Activated CD4-positive, alpha-beta T cell treated with anti-CD3 and anti-CD28 coated beads for 36 hours (primary cell): Measurements from ENCODE around the gene ANKRD44. TPM values are rescaled to one million over a fixed set of nuclear protein-coding genes. Genes with fewer than 3 reads are reported as not detected.

Source experiments
- ATAC-seq: fragments of 200-7000 bp; cut with Tn5 transposase; one replicate; pipeline ENCODE4 v1.10.0; 2021; ENCODE audit warnings: mild to moderate bottlenecking, moderate library complexity
- CTCF ChIA-PET: fragments of 350-600 bp; sonication (Branson Sonifier 250); formaldehyde crosslinking; loops from one replicate; lab custom pipeline; 2021; ENCODE audit warnings: antibody characterized with exemption; lab: Charles Lee
- POLR2A ChIA-PET: fragments of 350-600 bp; sonication (Branson Sonifier 250); formaldehyde crosslinking; loops from one replicate; lab custom pipeline; 2021; ENCODE audit warnings: antibody characterized with exemption, inconsistent platforms; lab: Charles Lee
- DNase-seq: peaks from one replicate; pipeline ENCODE4 v3.0.0-alpha.2; 2020
- H3K27ac Mint-ChIP-seq: one replicate; pipeline ENCODE4 v1.8.0; 2021; ENCODE audit warnings: mixed read lengths
- H3K27me3 Mint-ChIP-seq: one replicate; pipeline ENCODE4 v1.8.0; 2021; ENCODE audit warnings: mixed read lengths
- H3K36me3 Mint-ChIP-seq: one replicate; pipeline ENCODE4 v1.8.0; 2021; ENCODE audit warnings: low read depth, mixed read lengths
- H3K4me1 Mint-ChIP-seq: one replicate; pipeline ENCODE4 v1.8.0; 2021; ENCODE audit warnings: mixed read lengths
- H3K4me3 Mint-ChIP-seq: one replicate; pipeline ENCODE4 v1.8.0; 2021; ENCODE audit warnings: mild to moderate bottlenecking, moderate library complexity, mixed read lengths
- H3K9me3 Mint-ChIP-seq: one replicate; pipeline ENCODE4 v1.8.0; 2021; ENCODE audit warnings: low read depth, mixed read lengths
- intact Hi-C, 2 experiments: fragments of 100-400 bp; cut with DNase I in 1 of 2; cut with micrococcal nuclease in 1 of 2; formaldehyde crosslinking; loops; one replicate each; pipeline versions ENCODE4 v1.14.2 to v1.15.1; 2022 to 2024; cut with DNase I, micrococcal nuclease
- total RNA-seq, 2 experiments: library from RNA; stranded (reverse); gene quantifications; one replicate each; pipeline ENCODE4 v1.2.3, GENCODE V29; 2021

The ANKRD44 gene
- total RNA-seq, 2 experiments from 2014 or later: 122 to 181 TPM

- DNase-seq (no peak), ATAC-seq (peak; percentile 47)
- intact Hi-C loops: no loop called here
- H3K4me1 Mint-ChIP-seq: peaks cover 78% of the 10 kb centered on the region
- peak overlapping the region; percentile 90 for H3K27ac Mint-ChIP-seq
- CTCF ChIA-PET: interaction anchor here (0.7 to 2.8 kb wide), 8 partner anchors 8 to 188 kb away, joined by 3 to 11 read pairs (median 6); no protein-coding TSS in a partner anchor
- POLR2A ChIA-PET: interaction anchor here (0.9 kb wide), 1 partner anchor 25 kb away, joined by 5 read pairs; no protein-coding TSS in a partner anchor
- H3K27me3 Mint-ChIP-seq: no peaks in the 10 kb centered on the region
- H3K4me3 Mint-ChIP-seq: peak overlapping the region; percentile 44
- H3K9me3 Mint-ChIP-seq: peaks cover 2% of the 10 kb centered on the region
- H3K36me3 Mint-ChIP-seq: peaks cover 38% of the 10 kb centered on the region
Observed at GRCh38 chr2:197278799-197279763, 31.5 kb downstream of the ANKRD44 start.

- no peaks in the 10 kb centered on the region for H3K27me3 Mint-ChIP-seq
- ATAC-seq: no peak
- no peak overlapping the region for H3K4me3 Mint-ChIP-seq
- CTCF ChIA-PET: interaction anchor here (0.5 to 2.8 kb wide), 7 partner anchors 11 to 98 kb away, joined by 3 to 11 read pairs (median 4); no protein-coding TSS in a partner anchor
- peaks cover 35% of the 10 kb centered on the region for H3K36me3 Mint-ChIP-seq
- peaks cover 84% of the 10 kb centered on the region for H3K4me1 Mint-ChIP-seq
- DNase-seq: no peak
- peak overlapping the region; percentile 56 for H3K27ac Mint-ChIP-seq
- POLR2A ChIA-PET: interaction anchor here (0.8 to 1.1 kb wide), 2 partner anchors 9 to 15 kb away, joined by 3 read pairs; no protein-coding TSS in a partner anchor
- intact Hi-C loops: no loop called here
- peaks cover 2% of the 10 kb centered on the region for H3K9me3 Mint-ChIP-seq
Observed at GRCh38 chr2:197277794-197278193, 32.8 kb downstream of the ANKRD44 start.

GRCh38 chr2:197276156-197276555 lies 34.4 kb downstream of the ANKRD44 start:
- H3K9me3 Mint-ChIP-seq: peaks cover 2% of the 10 kb centered on the region
- DNase-seq (no peak), ATAC-seq (no peak)
- intact Hi-C loops: no loop called here
- H3K36me3 Mint-ChIP-seq: peaks cover 29% of the 10 kb centered on the region
- H3K27me3 Mint-ChIP-seq: no peaks in the 10 kb centered on the region
- H3K4me3 Mint-ChIP-seq: no peak overlapping the region
- peaks cover 76% of the 10 kb centered on the region for H3K4me1 Mint-ChIP-seq
- no peak overlapping the region for H3K27ac Mint-ChIP-seq
- ChIA-PET POLR2A (no interaction called here), CTCF (interaction anchor here (0.7 to 2.8 kb wide), 4 partner anchors 11 to 21 kb away, joined by 3 to 11 read pairs (median 4); no protein-coding TSS in a partner anchor)

- ChIA-PET CTCF (no interaction called here), POLR2A (no interaction called here)
- no peak for ATAC-seq
- peak overlapping the region; percentile 75 for H3K27ac Mint-ChIP-seq
- DNase-seq: no peak
- intact Hi-C loops: no loop called here
- peaks cover 25% of the 10 kb centered on the region for H3K36me3 Mint-ChIP-seq
- H3K9me3 Mint-ChIP-seq: peaks cover 2% of the 10 kb centered on the region
- no peak overlapping the region for H3K4me3 Mint-ChIP-seq
- H3K4me1 Mint-ChIP-seq: peaks cover 75% of the 10 kb centered on the region
- H3K27me3 Mint-ChIP-seq: no peaks in the 10 kb centered on the region
Observed at GRCh38 chr2:197274937-197275336, 35.6 kb downstream of the ANKRD44 start.

GRCh38 chr2:197274349-197274748 lies 36.2 kb downstream of the ANKRD44 start:
- Mint-ChIP-seq H3K36me3 (peaks cover 20% of the 10 kb centered on the region), H3K4me3 (no peak overlapping the region), H3K27me3 (no peaks in the 10 kb centered on the region), H3K27ac (peak overlapping the region; percentile 75), H3K9me3 (peaks cover 2% of the 10 kb centered on the region), H3K4me1 (peaks cover 75% of the 10 kb centered on the region)
- no peak for ATAC-seq
- intact Hi-C loops: no loop called here
- ChIA-PET CTCF (interaction anchor here (1.6 kb wide), 1 partner anchor 12 kb away, joined by 3 read pairs; no protein-coding TSS in a partner anchor), POLR2A (no interaction called here)
- DNase-seq: no peak

GRCh38 chr2:197273485-197273884 lies 37.1 kb downstream of the ANKRD44 start:
- Mint-ChIP-seq H3K36me3 (peaks cover 23% of the 10 kb centered on the region), H3K4me1 (peaks cover 75% of the 10 kb centered on the region), H3K27me3 (no peaks in the 10 kb centered on the region), H3K27ac (peak overlapping the region; percentile 80), H3K9me3 (peaks cover 2% of the 10 kb centered on the region), H3K4me3 (no peak overlapping the region)
- ATAC-seq (no peak), DNase-seq (no peak)
- ChIA-PET POLR2A (interaction anchor here (0.6 to 0.7 kb wide), 2 partner anchors 114 to 139 kb away, joined by 4 to 6 read pairs; no protein-coding TSS in a partner anchor), CTCF (interaction anchor here (0.7 to 1.6 kb wide), 7 partner anchors 12 to 68 kb away, joined by 3 read pairs; no protein-coding TSS in a partner anchor)
- intact Hi-C loops: no loop called here

GRCh38 chr2:197270601-197271000 lies 40.0 kb downstream of the ANKRD44 start:
- no peak for DNase-seq
- CTCF ChIA-PET: interaction anchor here (0.5 to 2.1 kb wide), 3 partner anchors 10 to 476 kb away, joined by 3 to 8 read pairs (median 5); no protein-coding TSS in a partner anchor
- Mint-ChIP-seq H3K4me1 (peaks cover 86% of the 10 kb centered on the region), H3K9me3 (peaks cover 1% of the 10 kb centered on the region), H3K36me3 (peaks cover 27% of the 10 kb centered on the region), H3K27ac (peak overlapping the region; percentile 91), H3K27me3 (no peaks in the 10 kb centered on the region), H3K4me3 (no peak overlapping the region)
- ATAC-seq: no peak
- POLR2A ChIA-PET: interaction anchor here (0.6 to 1.5 kb wide), 2 partner anchors 10 to 17 kb away, joined by 4 to 5 read pairs; no protein-coding TSS in a partner anchor
- intact Hi-C loops: loop anchor here in 1 of 2 experiments (2.0 kb wide), 1 partner anchor 14 kb away; no protein-coding TSS in a partner anchor

- intact Hi-C loops: loop anchor here (2.0 kb wide), 2 partner anchors 15 to 17 kb away; no protein-coding TSS in a partner anchor
- ATAC-seq: no peak
- ChIA-PET CTCF (interaction anchor here (0.5 to 2.1 kb wide), 4 partner anchors 10 to 475 kb away, joined by 3 to 8 read pairs (median 4); no protein-coding TSS in a partner anchor), POLR2A (interaction anchor here (1.5 kb wide), 1 partner anchor 18 kb away, joined by 4 read pairs; no protein-coding TSS in a partner anchor)
- Mint-ChIP-seq H3K27me3 (no peaks in the 10 kb centered on the region), H3K4me3 (peak overlapping the region; percentile 44), H3K27ac (peak overlapping the region; percentile 91), H3K9me3 (no peaks in the 10 kb centered on the region), H3K36me3 (peaks cover 22% of the 10 kb centered on the region), H3K4me1 (peaks cover 89% of the 10 kb centered on the region)
- DNase-seq: no peak
Observed at GRCh38 chr2:197269815-197270214, 40.8 kb downstream of the ANKRD44 start.

- ChIA-PET POLR2A (interaction anchor here (1.5 kb wide), 1 partner anchor 18 kb away, joined by 4 read pairs; no protein-coding TSS in a partner anchor), CTCF (interaction anchor here (0.6 to 1.9 kb wide), 6 partner anchors 16 to 156 kb away, joined by 3 to 6 read pairs (median 4); no protein-coding TSS in a partner anchor)
- no peaks in the 10 kb centered on the region for H3K9me3 Mint-ChIP-seq
- peak overlapping the region; percentile 91 for H3K27ac Mint-ChIP-seq
- peaks cover 20% of the 10 kb centered on the region for H3K36me3 Mint-ChIP-seq
- H3K4me1 Mint-ChIP-seq: peaks cover 89% of the 10 kb centered on the region
- intact Hi-C loops: loop anchor here in 1 of 2 experiments (2.0 kb wide), 1 partner anchor 18 kb away; no protein-coding TSS in a partner anchor
- H3K27me3 Mint-ChIP-seq: no peaks in the 10 kb centered on the region
- ATAC-seq: peak; percentile 77
- DNase-seq: peak; percentile 70
- H3K4me3 Mint-ChIP-seq: peak overlapping the region; percentile 44
Observed at GRCh38 chr2:197268786-197269584, 41.6 kb downstream of the ANKRD44 start.

- H3K4me3 Mint-ChIP-seq: peak overlapping the region; percentile 39
- no peak for DNase-seq
- H3K9me3 Mint-ChIP-seq: peaks cover 2% of the 10 kb centered on the region
- H3K36me3 Mint-ChIP-seq: peaks cover 25% of the 10 kb centered on the region
- H3K27me3 Mint-ChIP-seq: no peaks in the 10 kb centered on the region
- intact Hi-C loops: no loop called here
- CTCF ChIA-PET: interaction anchor here (0.9 to 1.9 kb wide), 10 partner anchors 11 to 72 kb away, joined by 3 to 6 read pairs (median 4); partner anchors contain the start of gene ANKRD44
- ATAC-seq: peak; percentile 63
- peaks cover 94% of the 10 kb centered on the region for H3K4me1 Mint-ChIP-seq
- peak overlapping the region; percentile 77 for H3K27ac Mint-ChIP-seq
- POLR2A ChIA-PET: no interaction called here
Observed at GRCh38 chr2:197266477-197266876, 44.1 kb downstream of the ANKRD44 start.
